Ishikawa (cell line): ENCODE results near the gene CTNNB1.
A peak's percentile ranks its signal among the peaks of the same experiment; 100 is the strongest.

ENCODE experiments used
- CEBPB ChIP-seq: IDR thresholded peaks from 2 replicates; pipeline ENCODE4 v1.6.1; 2012
- CREB1 ChIP-seq: IDR thresholded peaks from 2 replicates; pipeline ENCODE4 v1.6.1; 2012; ENCODE audit warnings: low read depth
- EGR1 ChIP-seq: IDR thresholded peaks from 2 replicates; pipeline ENCODE4 v1.6.1; 2012
- EP300 ChIP-seq: IDR thresholded peaks from 2 replicates; pipeline ENCODE4 v1.6.1; 2012; ENCODE audit warnings: borderline replicate concordance
- FOXM1 ChIP-seq: IDR thresholded peaks from 2 replicates; pipeline ENCODE4 v1.6.1; 2012; ENCODE audit warnings: low read depth, borderline replicate concordance
- MAX ChIP-seq: IDR thresholded peaks from 2 replicates; pipeline ENCODE4 v1.6.1; 2012
- NFIC ChIP-seq: IDR thresholded peaks from 2 replicates; pipeline ENCODE4 v1.6.1; 2012
- RAD21 ChIP-seq: IDR thresholded peaks from 2 replicates; pipeline ENCODE4 v1.6.1; 2012; ENCODE audit warnings: low read depth
- REST ChIP-seq: IDR thresholded peaks from 2 replicates; pipeline ENCODE4 v1.6.1; 2012; ENCODE audit warnings: low read depth, mild to moderate bottlenecking
- TAF1 ChIP-seq: IDR thresholded peaks from 2 replicates; pipeline ENCODE4 v1.6.1; 2012; ENCODE audit warnings: low read depth, mild to moderate bottlenecking
- TCF12 ChIP-seq: IDR thresholded peaks from 2 replicates; pipeline ENCODE4 v1.6.1; 2012; ENCODE audit warnings: low read depth
- TEAD4 ChIP-seq: IDR thresholded peaks from 2 replicates; pipeline ENCODE4 v1.6.1; 2012
- YY1 ChIP-seq: IDR thresholded peaks from 2 replicates; pipeline ENCODE4 v1.6.1; 2012; ENCODE audit warnings: low read depth
- ZBTB7A ChIP-seq: IDR thresholded peaks from 2 replicates; pipeline ENCODE4 v1.6.1; 2012; ENCODE audit warnings: low read depth
- TF ChIP-seq, protein P1 (sequence below): IDR thresholded peaks from 2 replicates; pipeline ENCODE4 v1.6.1; 2012

Gene CTNNB1

DNA sequence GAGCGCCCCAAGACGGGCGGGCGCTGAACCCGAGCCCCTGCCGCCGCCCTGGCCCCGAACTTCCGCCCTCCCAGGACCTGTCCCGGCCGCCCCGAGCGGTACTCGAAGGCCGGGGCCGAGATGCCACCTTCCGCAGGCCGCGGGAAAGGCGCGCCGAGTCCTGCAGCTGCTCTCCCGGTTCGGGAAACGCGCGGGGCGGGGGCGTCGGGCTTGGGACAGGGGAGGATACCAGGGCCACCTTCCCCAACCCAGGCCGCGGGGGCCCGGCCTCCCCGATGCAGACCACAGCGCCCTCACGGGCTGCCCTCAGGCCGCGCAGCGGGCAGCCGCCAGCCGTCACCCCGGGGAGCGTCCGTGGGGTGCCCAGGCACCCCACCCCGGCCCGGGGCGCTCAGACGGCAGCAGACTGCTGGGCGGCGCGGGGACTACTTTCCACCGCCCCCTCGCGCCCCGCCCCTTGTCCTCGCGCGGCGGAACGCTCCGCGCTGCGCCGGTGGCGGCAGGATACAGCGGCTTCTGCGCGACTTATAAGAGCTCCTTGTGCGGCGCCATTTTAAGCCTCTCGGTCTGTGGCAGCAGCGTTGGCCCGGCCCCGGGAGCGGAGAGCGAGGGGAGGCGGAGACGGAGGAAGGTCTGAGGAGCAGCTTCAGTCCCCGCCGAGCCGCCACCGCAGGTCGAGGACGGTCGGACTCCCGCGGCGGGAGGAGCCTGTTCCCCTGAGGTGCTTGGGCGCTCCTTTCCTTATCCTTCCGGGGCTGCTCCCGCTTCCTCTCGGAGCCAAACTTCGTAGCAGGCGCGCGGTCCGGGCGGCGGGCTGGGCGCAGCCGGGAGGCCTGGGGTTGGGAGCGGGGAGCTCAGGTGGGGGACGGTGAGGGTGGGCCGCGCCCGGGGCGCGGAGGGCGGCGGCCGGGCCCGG lies at the start of gene CTNNB1:
Gene CTNNB1 (plus strand): TSS at position 556 of the 916 bp plus-strand sequence. CDS start 24,564 bp downstream, outside the sequence.
- TF ChIP-seq TAF1 (peak; percentile 99), YY1 (peak; percentile 98), TCF12 (peak; percentile 80), CEBPB (peak; percentile 1; the same call in 1 of the 2 replicates), FOXM1 (no peak), EGR1 (peak; percentile 93), EP300 (peak; percentile 56; the same call in 1 of the 2 replicates), MAX (peak; percentile 85), TEAD4 (peak; percentile 76), CREB1 (no peak), ZBTB7A (peak; percentile 80), NFIC (peak; percentile 48; the same call in 1 of the 2 replicates), RAD21 (no peak; the same call in 1 of the 2 replicates), REST (peak; percentile 32; the same call in 1 of the 2 replicates)
- TF ChIP-seq, protein P1, sequence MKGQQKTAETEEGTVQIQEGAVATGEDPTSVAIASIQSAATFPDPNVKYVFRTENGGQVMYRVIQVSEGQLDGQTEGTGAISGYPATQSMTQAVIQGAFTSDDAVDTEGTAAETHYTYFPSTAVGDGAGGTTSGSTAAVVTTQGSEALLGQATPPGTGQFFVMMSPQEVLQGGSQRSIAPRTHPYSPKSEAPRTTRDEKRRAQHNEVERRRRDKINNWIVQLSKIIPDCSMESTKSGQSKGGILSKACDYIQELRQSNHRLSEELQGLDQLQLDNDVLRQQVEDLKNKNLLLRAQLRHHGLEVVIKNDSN, result peak; percentile 53; the same call in 1 of the 2 replicates

DNA sequence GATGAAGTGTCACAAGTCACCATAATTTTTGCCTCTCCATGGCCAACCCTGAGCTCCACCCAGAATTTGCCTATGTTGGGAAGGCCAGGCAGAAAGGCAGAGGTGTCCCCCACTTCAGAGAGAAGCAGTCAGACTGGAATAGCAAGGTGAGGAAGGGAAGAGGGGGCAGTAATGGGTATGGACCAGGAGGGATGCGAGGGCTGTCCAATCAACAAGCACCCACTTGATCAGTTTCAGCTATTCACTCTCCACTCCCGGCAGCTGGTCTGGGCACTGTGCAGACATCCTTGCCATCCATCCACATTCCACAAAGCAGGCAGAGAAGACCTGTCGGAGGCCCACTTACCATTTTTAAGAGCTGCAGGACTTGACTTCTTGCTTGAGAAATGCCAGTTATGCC lies 43.5 kb upstream of the CTNNB1 start:
- no peak for TF ChIP-seq NFIC
- no peak for TF ChIP-seq TEAD4
- TF ChIP-seq EGR1, result no peak
- no peak for TF ChIP-seq RAD21
- TF ChIP-seq ZBTB7A, result no peak
- TF ChIP-seq, protein P1, result no peak
- no peak for TF ChIP-seq TAF1
- TF ChIP-seq CREB1, result no peak
- no peak for TF ChIP-seq EP300
- no peak for TF ChIP-seq TCF12
- TF ChIP-seq FOXM1, result no peak
- TF ChIP-seq YY1, result no peak
- no peak for TF ChIP-seq REST

DNA sequence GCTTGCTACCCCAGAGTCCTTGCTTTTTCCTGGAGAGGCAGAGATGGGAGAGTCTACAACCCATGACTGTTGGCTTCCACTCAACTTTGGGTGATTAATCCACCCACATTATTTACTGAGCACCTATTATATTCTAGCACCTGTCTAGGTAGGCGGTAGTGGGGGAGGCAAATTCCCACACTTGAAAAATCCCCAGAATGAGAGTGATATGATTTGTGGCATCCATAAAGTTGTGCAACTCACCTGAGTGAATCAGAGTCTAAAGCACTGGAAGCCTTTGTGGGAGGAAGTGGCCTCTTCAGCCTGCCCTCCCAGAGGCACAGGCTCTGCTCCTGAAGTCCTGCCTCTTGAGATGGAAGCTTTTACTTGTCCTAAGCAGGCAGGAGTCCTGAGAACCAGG lies 40.4 kb upstream of the CTNNB1 start:
- TF ChIP-seq FOXM1, result no peak
- TF ChIP-seq CREB1, result no peak
- no peak for TF ChIP-seq REST
- no peak for TF ChIP-seq ZBTB7A
- TF ChIP-seq MAX, result no peak
- peak; percentile 45 for TF ChIP-seq NFIC
- TF ChIP-seq RAD21, result no peak
- TF ChIP-seq TAF1, result no peak
- peak; percentile 55; the same call in 1 of the 2 replicates for TF ChIP-seq EP300
- TF ChIP-seq, protein P1, result no peak
- no peak for TF ChIP-seq YY1
- peak; percentile 68; the same call in 1 of the 2 replicates for TF ChIP-seq EGR1
- peak; percentile 90 for TF ChIP-seq CEBPB
- TF ChIP-seq TCF12, result peak; percentile 56
- TF ChIP-seq TEAD4, result peak; percentile 20; the same call in 1 of the 2 replicates
